DND-41 (cell line): ENCODE data around the gene KRTAP19-1.

Source experiments
- ATAC-seq: fragments of 200-7000 bp; cut with Tn5 transposase; 3 replicates; pipeline ENCODE4 v1.9.1; 2021; ENCODE audit warnings: low read depth; ENCODE audit not compliant: insufficient read depth
- DNase-seq: peaks from one replicate; pipeline ENCODE4 v3.0.0-alpha.2; 2020
- H2AFZ ChIP-seq: 2 replicates; pipeline ENCODE4 v1.6.0; 2012; ENCODE audit warnings: low read depth, low read length
- H3K27ac ChIP-seq: 2 replicates; pipeline ENCODE4 v1.5.1; 2012; ENCODE audit warnings: low read length, inconsistent platforms
- H3K27me3 ChIP-seq: fragments of 200-600 bp; sonication (generic); 2 replicates; pipeline ENCODE4 v1.6.0; 2012; ENCODE audit warnings: low read length, mild to moderate bottlenecking, inconsistent platforms; ENCODE audit not compliant: insufficient read depth, poor library complexity
- H3K36me3 ChIP-seq: 2 replicates; pipeline ENCODE4 v1.5.1; 2012; ENCODE audit warnings: low read length, inconsistent platforms; ENCODE audit not compliant: insufficient read depth
- H3K4me1 ChIP-seq: 2 replicates; pipeline ENCODE4 v1.5.1; 2012; ENCODE audit warnings: mild to moderate bottlenecking, low read length; ENCODE audit not compliant: insufficient read depth
- H3K4me2 ChIP-seq: 2 replicates; pipeline ENCODE4 v1.6.0; 2012; ENCODE audit warnings: mild to moderate bottlenecking, moderate library complexity, low read length, inconsistent platforms; ENCODE audit not compliant: insufficient read depth
- H3K4me3 ChIP-seq, 2 experiments: fragments of 200-600 bp in 1 of 2; shearing (Covaris generic) in 1 of 2; 2 replicates each; pipeline ENCODE4 v1.5.1; 2012 to 2016; ENCODE audit warnings: inconsistent platforms in 2 of 2, low read length in 2 of 2, mild to moderate bottlenecking in 2 of 2, low read depth in 1 of 2, moderate library complexity in 1 of 2
- H3K79me2 ChIP-seq: 2 replicates; pipeline ENCODE4 v1.6.0; 2012; ENCODE audit warnings: low read length, inconsistent platforms; ENCODE audit not compliant: insufficient read depth
- H3K9ac ChIP-seq: 2 replicates; pipeline ENCODE4 v1.6.0; 2012; ENCODE audit warnings: low read depth, mild to moderate bottlenecking, inconsistent platforms, low read length, moderate library complexity
- H3K9me3 ChIP-seq: 2 replicates; pipeline ENCODE4 v1.5.1; 2012; ENCODE audit warnings: low read length, moderate library complexity, mild to moderate bottlenecking, inconsistent platforms; ENCODE audit not compliant: insufficient read depth, severe bottlenecking
- H4K20me1 ChIP-seq: 2 replicates; pipeline ENCODE4 v1.6.0; 2012; ENCODE audit warnings: low read length; ENCODE audit not compliant: insufficient read depth
- EZH2 ChIP-seq: IDR thresholded peaks from 3 replicates; pipeline ENCODE4 v1.6.1; 2012; ENCODE audit warnings: borderline replicate concordance, low read depth, mild to moderate bottlenecking, moderate library complexity, low read length, inconsistent platforms; ENCODE audit not compliant: severe bottlenecking
- TF ChIP-seq, protein P1 (sequence below): IDR thresholded peaks from 2 replicates; pipeline ENCODE4 v1.5.1; 2012; ENCODE audit warnings: borderline replicate concordance, low read length, moderate library complexity, mild to moderate bottlenecking; ENCODE audit not compliant: poor library complexity, severe bottlenecking; ENCODE audit errors: extremely low read depth

The KRTAP19-1 gene

DNA sequence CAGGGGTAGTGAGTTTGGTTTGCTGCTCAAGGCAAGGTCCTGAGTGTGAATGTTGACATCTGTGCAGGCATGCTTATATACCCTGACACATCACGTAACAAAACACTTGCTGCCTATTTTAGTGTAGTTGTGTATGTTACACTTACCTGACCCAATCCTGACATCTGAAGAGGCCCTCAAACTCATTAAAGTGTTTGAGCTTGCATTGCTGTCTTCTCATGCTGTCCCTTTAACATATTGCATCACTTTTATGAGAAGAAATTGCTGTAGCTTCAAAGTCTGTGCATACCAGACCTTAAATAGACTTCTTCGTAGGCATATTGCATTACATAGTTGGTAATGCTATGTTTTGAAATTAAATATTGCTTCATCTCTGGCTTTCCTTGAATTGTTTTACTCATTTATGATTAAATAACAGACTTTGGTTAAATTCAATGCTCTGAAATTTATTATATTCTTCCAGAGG, 11.8 kb upstream of the KRTAP19-1 start, which contains the start of gene KRTAP19-3:
TSS of gene KRTAP19-3 (minus strand) at position 51 of the 466 bp plus-strand sequence. CDS start 56 bp downstream, outside the sequence.
- H3K79me2 ChIP-seq: no peaks in the 10 kb centered on the region
- H3K9ac ChIP-seq: no peak within 1 kb of the TSS
- no peak within 1 kb of the TSS for H3K27ac ChIP-seq
- H3K4me1 ChIP-seq: no peaks in the 10 kb centered on the region
- ATAC-seq (no peak), DNase-seq (no peak)
- no peak for TF ChIP-seq EZH2
- TF ChIP-seq, protein P1, sequence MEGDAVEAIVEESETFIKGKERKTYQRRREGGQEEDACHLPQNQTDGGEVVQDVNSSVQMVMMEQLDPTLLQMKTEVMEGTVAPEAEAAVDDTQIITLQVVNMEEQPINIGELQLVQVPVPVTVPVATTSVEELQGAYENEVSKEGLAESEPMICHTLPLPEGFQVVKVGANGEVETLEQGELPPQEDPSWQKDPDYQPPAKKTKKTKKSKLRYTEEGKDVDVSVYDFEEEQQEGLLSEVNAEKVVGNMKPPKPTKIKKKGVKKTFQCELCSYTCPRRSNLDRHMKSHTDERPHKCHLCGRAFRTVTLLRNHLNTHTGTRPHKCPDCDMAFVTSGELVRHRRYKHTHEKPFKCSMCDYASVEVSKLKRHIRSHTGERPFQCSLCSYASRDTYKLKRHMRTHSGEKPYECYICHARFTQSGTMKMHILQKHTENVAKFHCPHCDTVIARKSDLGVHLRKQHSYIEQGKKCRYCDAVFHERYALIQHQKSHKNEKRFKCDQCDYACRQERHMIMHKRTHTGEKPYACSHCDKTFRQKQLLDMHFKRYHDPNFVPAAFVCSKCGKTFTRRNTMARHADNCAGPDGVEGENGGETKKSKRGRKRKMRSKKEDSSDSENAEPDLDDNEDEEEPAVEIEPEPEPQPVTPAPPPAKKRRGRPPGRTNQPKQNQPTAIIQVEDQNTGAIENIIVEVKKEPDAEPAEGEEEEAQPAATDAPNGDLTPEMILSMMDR: no peak
- no peaks in the 10 kb centered on the region for H4K20me1 ChIP-seq
- no peaks in the 10 kb centered on the region for H3K9me3 ChIP-seq
- no peak within 1 kb of the TSS for H2AFZ ChIP-seq
- no peak within 1 kb of the TSS for H3K4me3 ChIP-seq
- H3K27me3 ChIP-seq: no peaks in the 10 kb centered on the region
- no peaks in the 10 kb centered on the region for H3K36me3 ChIP-seq
- H3K4me2 ChIP-seq: no peak within 1 kb of the TSS

DNA sequence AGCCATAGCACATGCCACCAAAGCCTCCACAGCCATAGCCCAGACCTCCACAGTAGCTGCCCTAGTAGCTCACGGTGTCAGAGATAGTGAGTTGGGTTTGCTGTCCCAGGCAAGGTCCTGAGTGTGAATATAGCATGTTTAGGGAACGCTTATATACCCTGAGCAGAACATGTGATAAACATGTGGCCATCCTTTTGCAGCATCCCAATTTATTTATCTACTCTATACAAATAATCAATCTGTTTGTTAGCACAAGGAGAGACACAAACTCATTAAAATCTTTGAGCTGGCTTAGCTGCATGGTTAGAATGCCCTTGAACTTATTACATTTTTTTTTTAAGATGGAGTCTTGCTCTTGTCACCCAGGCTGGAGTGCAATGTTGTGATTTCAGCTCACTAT, 7.2 kb upstream of the KRTAP19-1 start, which contains the start of gene KRTAP19-2:
TSS of gene KRTAP19-2 (minus strand) at position 101 of the 400 bp plus-strand sequence. CDS start at position 13, 88 bp downstream.
- no peak for TF ChIP-seq EZH2
- TF ChIP-seq, protein P1: no peak
- no peak for DNase-seq
- no peak within 1 kb of the TSS for H3K9ac ChIP-seq

DNA sequence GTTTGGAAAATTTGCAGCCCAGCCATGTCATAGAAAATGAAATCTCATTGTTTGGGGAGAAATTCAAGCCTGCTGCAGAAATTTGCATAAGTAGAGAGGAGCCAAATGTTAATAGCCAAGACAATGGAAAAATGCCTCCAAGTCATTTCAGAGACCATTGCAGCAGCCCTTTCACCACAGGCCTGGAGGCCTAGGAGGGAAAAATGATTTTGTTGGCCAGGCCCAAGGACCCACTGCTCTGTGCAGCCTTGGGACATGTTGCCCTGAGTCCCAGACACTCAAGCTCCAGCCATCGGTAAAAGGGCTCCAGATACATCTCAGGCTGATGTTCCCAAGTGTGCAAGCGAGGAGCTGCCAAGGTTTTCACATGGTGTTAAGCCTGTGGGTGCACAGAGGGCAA, 6.0 kb upstream of the KRTAP19-1 start:
- no peak for TF ChIP-seq EZH2
- TF ChIP-seq, protein P1: no peak
- no peaks in the 10 kb centered on the region for H3K4me1 ChIP-seq
- H3K27me3 ChIP-seq: no peaks in the 10 kb centered on the region
- H3K4me2 ChIP-seq: no peak overlapping the region
- H3K9me3 ChIP-seq: peaks cover 3% of the 10 kb centered on the region
- no peak overlapping the region for H2AFZ ChIP-seq
- H3K36me3 ChIP-seq: no peaks in the 10 kb centered on the region
- DNase-seq (no peak), ATAC-seq (no peak)
- H3K27ac ChIP-seq: no peak overlapping the region
- no peak overlapping the region for H3K9ac ChIP-seq
- H3K79me2 ChIP-seq: no peaks in the 10 kb centered on the region
- H4K20me1 ChIP-seq: no peaks in the 10 kb centered on the region
- no peak overlapping the region for H3K4me3 ChIP-seq

More for the DNA sequence above, 7.2 kb upstream of the KRTAP19-1 start, which contains the start of gene KRTAP19-2:
- Histone ChIP-seq H3K36me3 (no peaks in the 10 kb centered on the region), H3K4me2 (no peak within 1 kb of the TSS), H2AFZ (no peak within 1 kb of the TSS), H3K4me3 (no peak within 1 kb of the TSS), H3K27ac (no peak within 1 kb of the TSS), H3K27me3 (no peaks in the 10 kb centered on the region), H4K20me1 (no peaks in the 10 kb centered on the region), H3K4me1 (no peaks in the 10 kb centered on the region), H3K79me2 (no peaks in the 10 kb centered on the region), H3K9me3 (peaks cover 3% of the 10 kb centered on the region)
- ATAC-seq: no peak
